ENCODE measurements around the gene FAM83B.
"Not testable (repeated sequence)": the region's sequence is repeated elsewhere in the genome, so short reads cannot be mapped to it uniquely, and the experiment has no call there.

FAM83B gene

GRCh38 chr6:54897462-54898189 lies 51.1 kb downstream of the FAM83B start:
- DNase-seq (ENCODE audit: low read depth in 2 of 2), result peak in 1 of 2 experiments; percentile 16

- no peak for DNase-seq (ENCODE audit: low read depth in 2 of 2)
Measured at GRCh38 chr6:54898767-54899166, 52.2 kb downstream of the FAM83B start.

DNA sequence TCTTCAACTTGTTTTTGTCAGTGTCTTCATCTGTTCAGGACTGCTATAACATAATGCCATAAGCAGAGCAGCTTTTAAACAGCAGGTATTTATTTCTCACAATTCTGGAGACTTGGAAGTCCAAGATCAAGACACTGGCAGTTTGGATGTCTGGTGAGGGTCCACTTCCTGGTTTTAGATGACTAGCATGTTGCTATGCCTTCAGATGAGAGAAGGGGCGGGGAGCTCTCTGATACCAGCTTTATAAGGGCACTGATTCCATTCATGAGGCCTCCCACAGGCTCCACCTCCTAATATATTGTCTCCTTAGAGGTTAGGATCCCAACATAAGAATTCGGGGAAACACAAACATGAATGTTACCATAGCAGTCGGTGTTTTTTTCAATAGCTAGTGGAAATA lies 52.9 kb downstream of the FAM83B start:
- no peak for DNase-seq (ENCODE audit: low read depth in 2 of 2)

GRCh38 chr6:54899986-54900385 lies 53.4 kb downstream of the FAM83B start:
- no peak for DNase-seq (ENCODE audit: low read depth in 2 of 2)

DNA sequence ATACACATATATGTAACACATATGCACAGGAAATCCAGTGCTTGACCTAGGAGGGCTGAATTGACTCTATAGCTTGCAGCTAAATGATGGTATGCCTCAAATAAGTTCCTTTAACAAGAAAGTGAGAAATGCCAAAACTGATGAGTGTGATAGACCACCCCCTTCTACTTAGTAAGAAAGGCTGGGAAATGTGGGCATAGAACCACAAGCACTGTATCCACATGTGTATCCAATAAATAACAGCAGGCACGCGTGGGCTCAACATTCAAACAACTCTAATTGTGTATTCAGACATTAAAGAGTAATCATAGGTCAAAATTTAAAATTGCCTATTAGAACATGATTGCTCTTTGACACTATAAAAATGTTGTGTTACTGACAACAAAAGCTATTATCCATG lies 54.1 kb downstream of the FAM83B start:
- no peak for DNase-seq (ENCODE audit: low read depth in 2 of 2)

GRCh38 chr6:54903884-54904283 lies 57.3 kb downstream of the FAM83B start:
- DNase-seq (ENCODE audit: low read depth in 2 of 2), result no peak

GRCh38 chr6:54907355-54907754 lies 60.8 kb downstream of the FAM83B start:
- DNase-seq (ENCODE audit: low read depth in 2 of 2), result no peak

- DNase-seq (ENCODE audit: low read depth in 2 of 2), result no peak
Measured at GRCh38 chr6:54909184-54909583, 62.6 kb downstream of the FAM83B start.

DNA sequence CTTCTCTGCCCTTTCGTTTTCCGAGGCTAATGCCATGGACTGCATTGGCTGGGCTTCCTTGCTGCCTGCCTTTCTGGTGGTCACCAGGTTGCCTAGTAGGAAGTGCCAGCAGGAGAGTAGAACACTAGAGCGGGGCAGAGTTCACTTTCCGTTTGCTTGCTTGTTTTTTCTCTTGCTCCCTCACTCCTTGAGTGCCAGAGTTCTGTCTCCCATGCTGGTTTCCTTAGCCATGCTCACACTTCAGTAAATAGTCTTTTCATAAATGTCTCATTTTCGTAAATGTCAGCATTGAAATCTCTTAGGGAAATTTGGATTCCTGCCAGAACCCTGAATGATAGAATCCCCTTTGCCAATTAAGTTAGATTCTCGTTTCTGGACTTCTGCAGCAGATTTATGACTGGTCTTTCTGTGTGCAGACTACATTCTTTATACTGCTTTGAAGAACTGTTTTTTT lies 63.9 kb downstream of the FAM83B start:
- DNase-seq (ENCODE audit: low read depth in 2 of 2), result no peak

DNA sequence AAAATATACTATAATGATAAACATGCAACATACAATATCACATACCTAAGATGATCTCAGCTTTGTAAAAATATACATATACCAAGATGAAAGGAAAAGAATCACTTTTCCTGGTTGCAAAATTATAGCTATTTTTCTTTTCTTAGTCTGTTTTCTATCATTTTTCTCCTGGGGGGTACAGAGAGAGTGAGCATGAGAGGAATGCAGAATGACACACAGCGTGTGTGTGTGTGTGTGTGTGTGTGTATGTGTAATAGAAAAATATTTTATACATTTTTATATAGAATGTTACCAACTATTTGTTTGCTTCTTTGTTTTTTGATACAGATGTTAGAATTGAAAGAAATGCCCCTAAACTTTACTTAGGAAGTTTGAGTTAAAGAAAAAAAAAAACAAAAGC lies 64.3 kb downstream of the FAM83B start:
- DNase-seq (ENCODE audit: low read depth in 2 of 2), result no peak

DNA sequence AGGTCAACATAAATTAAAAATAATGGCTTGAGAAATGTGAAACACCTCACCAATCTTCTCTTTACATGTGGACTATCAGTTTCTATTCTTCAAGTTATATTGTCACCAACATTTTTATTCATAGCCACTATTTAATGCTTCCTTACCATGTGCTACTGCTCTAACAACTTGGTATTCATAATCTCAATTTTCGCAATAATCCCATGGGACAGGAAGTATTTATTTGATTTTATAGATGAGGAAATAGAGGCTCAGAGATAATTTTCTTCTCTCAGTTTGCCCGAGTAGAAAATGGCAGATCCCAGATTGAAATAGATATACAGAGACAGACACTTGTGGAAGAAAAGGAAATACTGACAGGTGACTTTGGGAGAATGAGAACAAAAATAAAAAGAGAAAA lies 66.6 kb downstream of the FAM83B start:
- no peak for DNase-seq (ENCODE audit: low read depth in 2 of 2)

GRCh38 chr6:54916858-54917257 lies 70.3 kb downstream of the FAM83B start:
- no peak for DNase-seq (ENCODE audit: low read depth in 2 of 2)

DNA sequence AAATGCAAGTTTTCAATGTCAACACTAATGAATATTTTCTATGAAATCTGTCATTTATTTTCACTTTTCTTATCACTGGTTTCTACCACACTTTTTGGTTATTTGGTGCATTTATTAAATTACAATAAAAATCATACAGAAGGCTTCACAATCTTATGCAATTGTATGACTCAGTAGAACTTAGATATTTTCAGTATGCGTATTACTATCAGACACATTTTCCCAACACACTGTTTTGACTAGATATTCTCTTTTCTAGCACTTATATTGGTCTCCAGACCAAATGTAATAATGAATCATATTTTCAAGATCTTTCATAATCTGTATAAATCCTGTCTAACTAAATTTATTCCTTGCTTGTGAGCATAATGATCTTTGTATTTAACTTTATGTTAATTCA lies 74.1 kb downstream of the FAM83B start:
- no peak for DNase-seq (ENCODE audit: low read depth in 2 of 2)

DNA sequence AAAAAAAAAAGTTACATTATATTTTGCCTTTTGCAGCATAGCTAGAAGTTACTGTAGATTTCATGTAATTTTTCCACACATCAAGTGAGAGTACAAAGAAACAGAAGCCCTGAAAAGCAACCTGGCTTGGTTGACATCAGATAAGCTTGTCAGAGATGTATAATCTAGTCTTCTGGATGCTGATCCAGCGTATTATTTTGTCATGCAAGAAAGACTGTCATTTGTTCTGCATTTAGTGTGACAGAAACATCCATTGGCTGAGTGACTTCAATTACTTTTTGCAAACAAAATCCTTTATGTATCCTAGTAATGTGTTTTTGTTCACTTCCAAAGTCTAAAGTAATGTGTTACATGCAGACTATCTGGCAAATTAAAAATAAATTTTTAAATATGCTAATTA lies 75.3 kb downstream of the FAM83B start:
- no peak for DNase-seq (ENCODE audit: low read depth in 2 of 2)

- DNase-seq (ENCODE audit: low read depth in 2 of 2), result no peak
Measured at GRCh38 chr6:54929245-54929909, 82.8 kb downstream of the FAM83B start.

GRCh38 chr6:54932622-54933021 lies 86.1 kb downstream of the FAM83B start:
- no peak for DNase-seq (ENCODE audit: low read depth in 2 of 2)

DNA sequence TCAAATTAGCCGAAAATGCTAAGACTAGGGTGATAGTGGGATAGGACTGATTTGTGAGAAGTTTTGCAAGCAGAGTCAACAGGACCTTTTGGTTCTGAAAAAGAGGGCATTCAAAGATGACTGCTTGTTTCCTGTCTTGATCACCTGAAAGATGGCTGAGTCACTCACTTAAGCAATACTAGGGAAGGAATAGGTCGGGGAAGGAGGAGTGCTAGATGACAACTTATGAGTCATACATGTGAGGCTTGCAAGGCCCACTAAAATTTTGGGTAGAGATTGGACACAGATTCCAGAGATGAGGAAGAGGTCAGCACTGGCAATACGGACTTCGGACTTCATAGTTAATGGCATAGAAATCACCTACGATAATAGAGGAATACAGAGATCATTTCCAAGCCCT lies 89.2 kb downstream of the FAM83B start:
- DNase-seq (ENCODE audit: low read depth in 2 of 2), result peak in 1 of 2 experiments; percentile 4

DNA sequence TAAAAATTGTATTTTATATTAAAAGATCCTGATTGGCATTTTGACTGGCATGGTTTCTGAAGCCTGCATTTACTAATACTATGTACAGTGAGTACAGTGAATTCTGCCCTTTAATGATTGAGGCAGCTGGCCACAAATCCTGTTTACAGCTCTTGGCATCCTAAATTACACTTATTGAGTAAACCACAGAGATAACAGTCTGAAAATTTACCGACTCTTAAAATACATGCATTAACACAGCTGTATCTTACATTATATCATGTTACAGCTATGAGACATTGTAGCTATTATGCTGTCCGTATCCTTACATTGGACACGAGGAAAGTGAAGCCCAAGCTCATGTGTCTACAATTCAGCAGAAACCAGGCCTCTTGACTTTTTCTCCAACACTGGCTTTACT lies 90.8 kb downstream of the FAM83B start:
- no peak for DNase-seq (ENCODE audit: low read depth in 2 of 2)

DNA sequence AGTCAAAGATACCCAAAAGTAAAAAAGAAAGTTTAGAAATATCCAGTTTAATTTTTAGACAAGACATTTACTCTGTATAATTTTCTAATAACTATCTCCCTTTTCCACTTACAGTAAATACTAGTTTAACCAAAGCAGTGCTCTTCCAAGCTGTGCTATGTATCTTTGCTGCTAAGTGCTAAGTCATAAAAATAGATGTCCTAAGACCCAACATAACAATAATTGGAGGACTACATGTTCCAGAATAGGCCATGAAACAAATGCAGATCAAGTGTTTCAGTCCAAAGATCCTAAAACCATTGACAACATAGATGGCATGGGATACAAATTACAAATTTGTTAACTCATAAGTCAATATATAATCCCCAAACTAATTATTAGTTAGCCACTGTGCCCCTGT lies 111.1 kb downstream of the FAM83B start:
- no peak for DNase-seq (ENCODE audit: low read depth in 2 of 2)

- DNase-seq (ENCODE audit: low read depth in 2 of 2), result no peak
Measured at GRCh38 chr6:54958446-54958845, 111.9 kb downstream of the FAM83B start.

DNA sequence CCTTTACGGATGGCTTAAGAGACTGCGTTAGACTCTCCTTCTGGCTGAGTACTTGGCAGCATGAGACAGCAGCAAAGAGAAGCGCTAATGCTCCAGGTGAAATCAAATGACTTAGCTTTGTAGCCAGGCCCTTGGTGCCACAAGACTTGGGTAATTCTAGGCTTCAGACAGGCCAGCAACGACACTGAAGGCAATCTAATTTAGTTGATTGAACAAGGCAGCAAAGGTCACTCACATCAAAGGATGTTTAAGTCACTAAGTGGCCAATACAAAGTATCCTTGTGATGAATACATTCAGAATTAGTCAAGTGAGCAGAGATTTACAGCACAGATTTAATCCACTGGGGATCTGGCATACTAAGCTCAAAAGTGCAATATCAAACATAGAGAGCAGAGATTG lies 113.2 kb downstream of the FAM83B start:
- DNase-seq (ENCODE audit: low read depth in 2 of 2), result no peak

DNA sequence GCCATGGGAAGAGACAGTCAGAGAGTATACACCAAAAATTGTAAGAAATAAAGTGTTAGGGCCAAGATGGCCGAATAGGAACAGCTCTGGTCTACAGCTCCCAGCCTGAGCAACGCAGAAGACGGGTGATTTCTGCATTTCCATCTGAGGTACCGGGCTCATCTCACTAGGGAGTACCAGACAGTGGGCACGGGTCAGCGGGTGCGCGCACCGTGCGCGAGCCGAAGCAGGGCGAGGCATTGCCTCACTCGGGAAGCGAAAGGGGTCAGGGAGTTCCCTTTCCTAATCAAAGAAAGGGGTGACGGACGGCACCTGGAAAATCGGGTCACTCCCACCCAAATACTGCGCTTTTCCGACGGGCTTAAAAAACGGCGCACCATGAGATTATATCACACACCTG lies 114.8 kb downstream of the FAM83B start:
- DNase-seq (ENCODE audit: low read depth in 2 of 2), result not testable (repeated sequence)

DNA sequence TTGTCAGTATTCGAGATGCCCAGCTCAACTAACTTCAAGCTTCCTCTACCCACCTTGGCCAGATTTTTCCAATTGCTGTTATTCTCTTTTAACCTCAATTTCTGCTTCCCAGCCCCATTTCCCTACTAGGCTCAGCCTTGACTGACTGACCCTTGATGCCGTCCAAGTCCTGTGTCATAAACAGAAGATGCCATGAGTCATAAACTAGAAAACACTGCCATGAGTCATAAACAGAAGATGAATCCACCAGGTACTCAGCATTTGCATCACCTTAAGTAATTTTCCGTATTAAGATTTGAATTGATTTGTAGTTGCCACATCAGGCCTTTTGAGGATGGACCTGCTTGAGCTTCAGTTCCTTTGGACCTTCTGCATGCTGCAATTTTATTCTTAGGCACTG lies 123.8 kb downstream of the FAM83B start:
- DNase-seq (ENCODE audit: low read depth in 2 of 2), result no peak

DNA sequence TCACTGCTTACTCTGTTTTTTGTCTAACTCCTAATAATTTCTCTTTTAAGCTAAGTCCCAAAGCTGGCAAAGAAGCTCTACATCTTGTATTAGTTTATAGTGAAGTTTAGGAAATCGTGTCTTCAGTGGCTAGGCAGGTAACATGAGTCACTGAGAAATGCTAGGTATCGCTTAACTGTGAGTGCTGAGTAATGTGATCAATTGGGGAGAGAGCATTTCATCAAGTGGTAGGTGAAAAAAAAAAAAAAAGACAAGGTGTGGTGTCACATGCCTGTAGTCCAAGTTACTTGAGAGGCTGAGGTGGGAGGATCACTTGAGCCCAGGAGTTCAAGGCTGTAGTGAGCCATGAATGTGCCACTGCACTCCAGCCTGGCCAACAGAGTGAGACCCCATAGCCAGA lies 125.3 kb downstream of the FAM83B start:
- no peak for DNase-seq (ENCODE audit: low read depth in 2 of 2)
